ENCODE results near the gene ABL1.

ABL1 gene

DNA sequence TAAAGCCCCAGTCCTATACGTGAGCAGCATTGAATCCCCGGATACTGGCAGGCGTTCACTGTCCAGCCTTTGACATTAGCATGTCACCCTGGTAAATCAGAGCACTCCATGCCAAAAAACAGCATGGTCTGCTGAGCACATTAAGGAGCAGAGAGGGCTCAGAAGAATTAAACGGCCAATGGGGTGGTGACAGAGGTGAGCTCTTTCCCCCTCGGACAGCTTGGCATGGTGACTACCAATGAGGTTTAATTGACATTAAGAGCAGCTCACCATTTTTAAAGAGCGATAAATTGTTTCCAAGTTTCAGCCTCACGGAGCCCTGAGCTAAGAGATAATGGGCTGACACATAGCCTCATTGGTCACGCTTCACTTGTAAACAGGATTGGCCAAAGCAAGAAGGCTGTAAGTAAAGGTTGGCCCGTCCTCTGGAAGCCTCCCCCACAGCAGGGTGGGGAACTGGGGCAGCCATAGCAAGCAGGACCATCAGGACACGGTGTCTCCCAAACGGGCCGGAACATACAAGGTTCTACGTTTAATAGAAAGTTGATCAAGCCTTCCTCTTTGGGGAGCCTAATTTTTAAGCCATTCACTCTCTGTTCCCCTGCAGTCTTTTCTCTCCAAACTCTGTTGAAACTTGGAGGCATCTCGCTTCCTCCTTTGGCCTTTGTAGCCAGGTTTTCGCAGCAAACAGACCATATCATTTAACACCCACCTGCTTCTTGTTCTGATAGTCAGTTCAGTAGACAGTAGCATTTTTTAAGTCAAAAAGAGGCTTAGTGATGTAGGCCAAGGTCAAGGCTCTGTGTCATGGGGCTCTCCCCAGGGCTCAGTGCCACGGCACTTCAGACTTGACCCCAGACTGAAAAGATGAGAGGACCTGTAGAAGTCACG, 35.7 kb downstream of the ABL1 start:
- DNase-seq, result peak in 2 of 56 donors; percentile 26 to 47

DNA sequence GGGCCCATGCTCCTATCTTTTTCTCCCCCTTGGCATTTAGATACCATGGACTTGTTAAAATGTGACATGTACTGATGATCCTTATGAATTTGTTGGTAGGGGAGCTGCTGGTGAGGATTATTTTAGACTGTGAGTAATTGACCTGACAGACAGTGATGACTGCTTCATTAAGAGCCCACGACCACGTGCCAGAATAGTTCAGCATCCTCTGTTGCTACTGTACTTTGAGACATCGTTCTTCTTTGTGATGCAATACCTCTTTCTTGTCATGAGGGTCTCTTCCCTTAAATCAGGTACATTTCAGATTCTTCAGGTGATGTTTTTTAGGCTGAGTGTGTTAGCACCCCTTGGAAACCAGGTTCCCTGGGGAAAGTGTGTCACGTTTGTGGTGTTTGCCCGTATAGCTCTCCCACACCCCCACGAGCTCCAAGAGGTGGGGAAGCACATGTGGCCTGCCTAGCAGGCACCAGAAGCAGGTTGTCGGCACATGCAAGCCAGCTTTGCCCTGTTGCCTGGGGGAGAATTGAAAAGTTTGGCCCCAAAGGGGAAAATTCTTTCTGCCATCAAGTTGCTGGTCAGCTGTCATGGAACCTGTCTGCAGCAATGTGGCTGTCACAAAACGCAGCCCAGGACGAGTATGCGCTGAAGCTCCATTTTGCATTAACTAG, 36.5 kb downstream of the ABL1 start:
- no peak for DNase-seq

DNA sequence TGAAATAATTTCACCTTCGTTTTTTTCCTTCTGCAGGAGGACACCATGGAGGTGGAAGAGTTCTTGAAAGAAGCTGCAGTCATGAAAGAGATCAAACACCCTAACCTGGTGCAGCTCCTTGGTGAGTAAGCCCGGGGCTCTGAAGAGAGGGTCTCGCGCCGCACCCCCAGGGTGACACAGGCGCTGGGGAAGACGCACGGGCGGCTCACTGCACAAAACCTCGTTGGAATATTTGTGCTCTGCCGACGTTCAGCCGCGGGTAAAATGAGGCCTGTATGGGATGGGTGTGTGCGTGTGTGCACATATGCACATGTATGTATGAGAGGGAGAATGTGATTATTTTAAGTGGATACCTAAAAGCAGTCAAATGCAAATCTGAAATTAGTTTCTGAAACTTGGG, 37.0 kb downstream of the ABL1 start:
- DNase-seq, result no peak

DNA sequence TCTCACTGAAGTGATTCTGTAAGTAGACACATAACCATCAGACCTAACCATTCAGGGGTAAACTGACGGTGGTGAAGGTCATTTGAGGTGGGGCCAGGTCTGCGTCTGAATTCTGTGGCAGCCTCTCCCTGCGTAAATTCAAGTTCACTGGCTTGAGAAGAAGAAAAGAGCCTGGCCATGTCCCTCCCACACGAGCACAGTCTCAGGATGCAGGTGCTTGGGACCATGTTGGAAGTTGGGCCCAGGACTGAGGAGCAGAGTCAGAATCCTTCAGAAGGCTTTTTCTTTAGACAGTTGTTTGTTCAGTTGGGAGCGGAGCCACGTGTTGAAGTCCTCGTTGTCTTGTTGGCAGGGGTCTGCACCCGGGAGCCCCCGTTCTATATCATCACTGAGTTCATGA, 37.5 kb downstream of the ABL1 start:
- no peak for DNase-seq

GRCh38 chr9:130872912-130873503, 38.0 kb downstream of the ABL1 start:
- DNase-seq, result peak in 45 of 56 donors; percentile 6 to 80 (median 52)

DNA sequence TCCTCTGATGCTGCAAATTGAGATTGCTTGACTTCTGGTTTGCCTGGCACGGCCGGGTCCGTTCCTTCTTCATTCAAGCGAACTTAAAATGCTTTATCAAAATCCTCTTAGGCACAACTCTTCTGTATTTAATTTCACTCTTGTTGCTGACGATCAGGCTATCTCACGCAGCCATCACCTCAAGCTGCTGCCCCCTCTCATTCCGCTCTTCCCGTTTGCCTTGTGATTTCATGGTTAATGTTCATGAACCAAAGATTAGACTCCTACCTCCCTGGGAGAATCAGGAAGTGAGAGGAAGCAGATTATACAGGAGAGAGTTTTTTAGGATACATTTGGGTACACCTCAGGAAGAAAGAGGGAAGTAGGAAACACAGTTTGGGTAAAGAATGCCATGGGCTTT, 38.9 kb downstream of the ABL1 start:
- DNase-seq, result no peak

DNA sequence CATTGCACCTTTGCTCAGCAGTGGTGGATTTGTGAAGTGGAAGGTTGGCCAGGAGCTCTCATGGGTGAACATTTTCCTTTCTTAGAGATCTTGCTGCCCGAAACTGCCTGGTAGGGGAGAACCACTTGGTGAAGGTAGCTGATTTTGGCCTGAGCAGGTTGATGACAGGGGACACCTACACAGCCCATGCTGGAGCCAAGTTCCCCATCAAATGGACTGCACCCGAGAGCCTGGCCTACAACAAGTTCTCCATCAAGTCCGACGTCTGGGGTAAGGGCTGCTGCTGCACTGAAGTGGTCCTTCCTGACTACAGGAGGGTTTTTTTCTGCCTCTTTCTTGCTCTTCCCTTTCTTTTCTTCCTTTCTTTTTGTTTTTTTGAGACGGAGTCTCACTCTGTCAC, 39.7 kb downstream of the ABL1 start:
- no peak for DNase-seq

- DNase-seq, result no peak
Observed at GRCh38 chr9:130877300-130877699, 42.2 kb downstream of the ABL1 start.

GRCh38 chr9:130878295-130878694, 43.2 kb downstream of the ABL1 start:
- DNase-seq, result no peak

DNA sequence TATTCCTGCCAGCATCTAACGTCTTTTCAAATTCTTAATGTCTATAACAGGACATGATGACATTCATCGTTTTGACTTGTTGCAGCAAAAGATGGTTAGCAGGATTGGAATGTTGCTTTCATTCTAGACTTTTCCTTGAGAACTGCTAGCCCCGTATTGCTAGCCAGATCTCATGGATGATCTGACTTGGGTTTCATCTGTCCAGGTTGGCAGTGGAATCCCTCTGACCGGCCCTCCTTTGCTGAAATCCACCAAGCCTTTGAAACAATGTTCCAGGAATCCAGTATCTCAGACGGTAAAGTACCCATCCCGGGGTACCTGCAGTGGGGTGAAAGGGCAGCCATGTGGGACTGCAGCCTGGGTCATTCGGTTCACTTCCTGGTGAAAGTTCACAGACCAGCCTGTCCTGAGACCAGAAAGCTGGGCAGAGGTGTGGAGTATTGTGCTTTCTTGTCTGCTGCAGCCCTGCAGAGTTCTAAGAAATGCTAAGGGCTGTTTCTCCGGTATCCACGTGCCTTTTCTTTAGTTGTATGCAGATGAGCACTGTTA, 44.9 kb downstream of the ABL1 start:
- no peak for DNase-seq

DNA sequence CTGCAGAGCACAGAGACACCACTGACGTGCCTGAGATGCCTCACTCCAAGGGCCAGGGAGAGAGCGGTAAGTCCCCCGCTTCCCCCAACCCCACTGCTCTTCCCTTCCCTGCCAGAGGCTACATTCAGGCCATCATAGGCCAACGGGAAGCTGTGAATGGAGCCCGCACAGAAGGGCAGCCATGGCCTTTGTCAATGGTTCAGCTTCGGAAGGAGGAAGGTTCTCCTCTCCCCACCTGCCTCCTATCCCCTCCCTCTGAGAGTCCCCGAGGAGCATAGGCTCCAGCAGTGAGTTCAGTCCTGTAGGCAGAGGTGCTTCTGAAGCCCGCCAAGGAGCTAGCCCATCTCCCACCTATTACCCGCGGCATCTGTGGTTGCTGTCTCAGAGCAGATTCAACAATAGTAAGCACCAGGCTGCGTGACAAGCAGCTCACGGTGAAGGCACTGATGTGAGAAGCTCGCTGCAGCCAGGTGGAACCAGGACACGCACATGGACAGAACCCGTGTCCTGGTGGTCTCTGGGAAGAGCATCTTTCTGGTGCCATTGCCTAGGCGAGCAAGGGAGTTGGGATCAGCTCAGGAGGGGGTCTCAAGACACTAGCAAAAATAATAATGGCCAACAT, 45.7 kb downstream of the ABL1 start:
- DNase-seq, result no peak

DNA sequence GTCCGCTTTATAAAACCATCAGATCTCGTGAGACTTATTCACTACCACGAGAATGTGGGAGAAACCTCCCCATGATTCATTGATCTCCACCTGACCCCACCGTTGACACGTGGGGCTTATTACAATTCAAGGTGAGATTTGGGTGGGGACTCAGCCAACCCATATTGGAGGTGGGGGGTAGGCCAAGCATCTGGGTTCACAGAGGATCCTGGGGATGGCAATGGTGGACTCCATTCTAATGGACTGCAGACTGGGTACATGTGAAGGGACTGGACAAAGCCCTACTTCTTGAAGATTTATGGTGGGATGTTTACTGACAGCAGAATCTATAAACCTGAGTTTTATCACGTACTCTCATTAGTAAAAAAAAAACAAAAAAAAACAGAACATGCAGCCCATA, 46.5 kb downstream of the ABL1 start:
- DNase-seq, result no peak

- DNase-seq, result no peak
Observed at GRCh38 chr9:130882696-130883225, 47.7 kb downstream of the ABL1 start.

- no peak for DNase-seq
Observed at GRCh38 chr9:130883479-130883878, 48.4 kb downstream of the ABL1 start.

DNA sequence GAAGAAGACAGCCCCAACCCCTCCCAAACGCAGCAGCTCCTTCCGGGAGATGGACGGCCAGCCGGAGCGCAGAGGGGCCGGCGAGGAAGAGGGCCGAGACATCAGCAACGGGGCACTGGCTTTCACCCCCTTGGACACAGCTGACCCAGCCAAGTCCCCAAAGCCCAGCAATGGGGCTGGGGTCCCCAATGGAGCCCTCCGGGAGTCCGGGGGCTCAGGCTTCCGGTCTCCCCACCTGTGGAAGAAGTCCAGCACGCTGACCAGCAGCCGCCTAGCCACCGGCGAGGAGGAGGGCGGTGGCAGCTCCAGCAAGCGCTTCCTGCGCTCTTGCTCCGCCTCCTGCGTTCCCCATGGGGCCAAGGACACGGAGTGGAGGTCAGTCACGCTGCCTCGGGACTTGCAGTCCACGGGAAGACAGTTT, 49.1 kb downstream of the ABL1 start:
- DNase-seq, result no peak

DNA sequence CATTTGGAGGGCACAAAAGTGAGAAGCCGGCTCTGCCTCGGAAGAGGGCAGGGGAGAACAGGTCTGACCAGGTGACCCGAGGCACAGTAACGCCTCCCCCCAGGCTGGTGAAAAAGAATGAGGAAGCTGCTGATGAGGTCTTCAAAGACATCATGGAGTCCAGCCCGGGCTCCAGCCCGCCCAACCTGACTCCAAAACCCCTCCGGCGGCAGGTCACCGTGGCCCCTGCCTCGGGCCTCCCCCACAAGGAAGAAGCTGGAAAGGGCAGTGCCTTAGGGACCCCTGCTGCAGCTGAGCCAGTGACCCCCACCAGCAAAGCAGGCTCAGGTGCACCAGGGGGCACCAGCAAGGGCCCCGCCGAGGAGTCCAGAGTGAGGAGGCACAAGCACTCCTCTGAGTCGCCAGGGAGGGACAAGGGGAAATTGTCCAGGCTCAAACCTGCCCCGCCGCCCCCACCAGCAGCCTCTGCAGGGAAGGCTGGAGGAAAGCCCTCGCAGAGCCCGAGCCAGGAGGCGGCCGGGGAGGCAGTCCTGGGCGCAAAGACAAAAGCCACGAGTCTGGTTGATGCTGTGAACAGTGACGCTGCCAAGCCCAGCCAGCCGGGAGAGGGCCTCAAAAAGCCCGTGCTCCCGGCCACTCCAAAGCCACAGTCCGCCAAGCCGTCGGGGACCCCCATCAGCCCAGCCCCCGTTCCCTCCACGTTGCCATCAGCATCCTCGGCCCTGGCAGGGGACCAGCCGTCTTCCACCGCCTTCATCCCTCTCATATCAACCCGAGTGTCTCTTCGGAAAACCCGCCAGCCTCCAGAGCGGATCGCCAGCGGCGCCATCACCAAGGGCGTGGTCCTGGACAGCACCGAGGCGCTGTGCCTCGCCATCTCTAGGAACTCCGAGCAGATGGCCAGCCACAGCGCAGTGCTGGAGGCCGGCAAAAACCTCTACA, 49.8 kb downstream of the ABL1 start:
- peak in 34 of 56 donors; percentile 3 to 76 (median 36) for DNase-seq

GRCh38 chr9:130885484-130886375, 50.7 kb downstream of the ABL1 start:
- DNase-seq, result no peak

GRCh38 chr9:130886981-130887380, 51.9 kb downstream of the ABL1 start:
- DNase-seq, result no peak

- no peak for DNase-seq
Observed at GRCh38 chr9:130887494-130888144, 52.6 kb downstream of the ABL1 start.
